ENCODE results near the gene RREB1. TPM values are rescaled to one million over a fixed set of nuclear protein-coding genes. Genes with fewer than 3 reads are reported as not detected.

RREB1 gene
- total and polyA plus RNA-seq, 2 donors, result 9.2 to 13.3 TPM

GRCh38 chr6:7144872-7145584 lies 37.3 kb downstream of the RREB1 start:
- Histone ChIP-seq H3K9me3 (ENCODE audit: control insufficient read depth in 2 of 2, insufficient read depth in 1 of 2, low read length in 1 of 2) (no peaks in the 10 kb centered on the region), H3K36me3 (ENCODE audit: control insufficient read depth in 2 of 2, insufficient read depth in 2 of 2, low read length in 1 of 2) (peaks cover 0 to 5% of the 10 kb centered on the region in 2 donors), H3K4me1 (ENCODE audit: control insufficient read depth in 2 of 2, insufficient read depth in 2 of 2, low read length in 2 of 2) (peaks cover 40 to 58% of the 10 kb centered on the region in 2 donors), H3K27ac (ENCODE audit: low read depth in 1 of 2, low read length in 1 of 2) (peak overlapping the region; percentile 38 to 96), H3K27me3 (ENCODE audit: control insufficient read depth in 2 of 2, insufficient read depth in 1 of 2, low read length in 1 of 2) (no peaks in the 10 kb centered on the region), H3K4me3 (ENCODE audit: low read length in 2 of 2) (no peak overlapping the region)
- DNase-seq (ENCODE audit: low read depth in 6 of 9, low spot score in 9 of 9), result peak in 1 of 9 donors; percentile 56
- 68% methylated on average over 7 of the region's 7 CpGs for WGBS

- peaks cover 38 to 56% of the 10 kb centered on the region in 2 donors for H3K4me1 ChIP-seq (ENCODE audit: control insufficient read depth in 2 of 2, insufficient read depth in 2 of 2, low read length in 2 of 2)
- H3K27ac ChIP-seq (ENCODE audit: low read depth in 1 of 2, low read length in 1 of 2), result peak overlapping the region; percentile 94 to 96
- no peaks in the 10 kb centered on the region for H3K9me3 ChIP-seq (ENCODE audit: control insufficient read depth in 2 of 2, insufficient read depth in 1 of 2, low read length in 1 of 2)
- no peak for DNase-seq (ENCODE audit: low read depth in 6 of 9, low spot score in 9 of 9)
- peaks cover 0 to 5% of the 10 kb centered on the region in 2 donors for H3K36me3 ChIP-seq (ENCODE audit: control insufficient read depth in 2 of 2, insufficient read depth in 2 of 2, low read length in 1 of 2)
- H3K27me3 ChIP-seq (ENCODE audit: control insufficient read depth in 2 of 2, insufficient read depth in 1 of 2, low read length in 1 of 2), result no peaks in the 10 kb centered on the region
- H3K4me3 ChIP-seq (ENCODE audit: low read length in 2 of 2), result no peak overlapping the region
- 80% methylated on average over 3 of the region's 3 CpGs for WGBS
Measured at GRCh38 chr6:7145585-7145884, 37.8 kb downstream of the RREB1 start.

- DNase-seq (ENCODE audit: low read depth in 6 of 9, low spot score in 9 of 9), result peak in 3 of 9 donors; percentile 61 to 84 (median 71)
- H3K4me1 ChIP-seq (ENCODE audit: control insufficient read depth in 2 of 2, insufficient read depth in 2 of 2, low read length in 2 of 2), result peaks cover 36 to 59% of the 10 kb centered on the region in 2 donors
Measured at GRCh38 chr6:7145885-7146828, 38.4 kb downstream of the RREB1 start.

GRCh38 chr6:7147051-7147671 lies 39.4 kb downstream of the RREB1 start:
- 50% methylated on average over 7 of the region's 7 CpGs for WGBS
- Histone ChIP-seq H3K4me3 (ENCODE audit: low read length in 2 of 2) (peak overlapping the region in 1 of 2 donors; percentile 0), H3K27ac (ENCODE audit: low read depth in 1 of 2, low read length in 1 of 2) (peak overlapping the region; percentile 94 to 96), H3K4me1 (ENCODE audit: control insufficient read depth in 2 of 2, insufficient read depth in 2 of 2, low read length in 2 of 2) (peaks cover 31 to 56% of the 10 kb centered on the region in 2 donors), H3K9me3 (ENCODE audit: control insufficient read depth in 2 of 2, insufficient read depth in 1 of 2, low read length in 1 of 2) (no peaks in the 10 kb centered on the region), H3K36me3 (ENCODE audit: control insufficient read depth in 2 of 2, insufficient read depth in 2 of 2, low read length in 1 of 2) (peaks cover 0 to 4% of the 10 kb centered on the region in 2 donors), H3K27me3 (ENCODE audit: control insufficient read depth in 2 of 2, insufficient read depth in 1 of 2, low read length in 1 of 2) (no peaks in the 10 kb centered on the region)
- no peak for DNase-seq (ENCODE audit: low read depth in 6 of 9, low spot score in 9 of 9)

More at GRCh38 chr6:7145885-7146828, 38.4 kb downstream of the RREB1 start:
- peak overlapping the region; percentile 94 to 96 for H3K27ac ChIP-seq (ENCODE audit: low read depth in 1 of 2, low read length in 1 of 2)
- peaks cover 0 to 5% of the 10 kb centered on the region in 2 donors for H3K36me3 ChIP-seq (ENCODE audit: control insufficient read depth in 2 of 2, insufficient read depth in 2 of 2, low read length in 1 of 2)
- 21% methylated on average over 19 of the region's 19 CpGs for WGBS
- peak overlapping the region; percentile 3 to 25 for H3K4me3 ChIP-seq (ENCODE audit: low read length in 2 of 2)
- H3K9me3 ChIP-seq (ENCODE audit: control insufficient read depth in 2 of 2, insufficient read depth in 1 of 2, low read length in 1 of 2), result no peaks in the 10 kb centered on the region
- no peaks in the 10 kb centered on the region for H3K27me3 ChIP-seq (ENCODE audit: control insufficient read depth in 2 of 2, insufficient read depth in 1 of 2, low read length in 1 of 2)

- 94% methylated on average over 5 of the region's 5 CpGs for WGBS
- Histone ChIP-seq H3K4me1 (ENCODE audit: control insufficient read depth in 2 of 2, insufficient read depth in 2 of 2, low read length in 2 of 2) (peaks cover 31 to 49% of the 10 kb centered on the region in 2 donors), H3K36me3 (ENCODE audit: control insufficient read depth in 2 of 2, insufficient read depth in 2 of 2, low read length in 1 of 2) (peaks cover 0 to 5% of the 10 kb centered on the region in 2 donors), H3K9me3 (ENCODE audit: control insufficient read depth in 2 of 2, insufficient read depth in 1 of 2, low read length in 1 of 2) (no peaks in the 10 kb centered on the region), H3K27me3 (ENCODE audit: control insufficient read depth in 2 of 2, insufficient read depth in 1 of 2, low read length in 1 of 2) (no peaks in the 10 kb centered on the region), H3K27ac (ENCODE audit: low read depth in 1 of 2, low read length in 1 of 2) (no peak overlapping the region), H3K4me3 (ENCODE audit: low read length in 2 of 2) (no peak overlapping the region)
- no peak for DNase-seq (ENCODE audit: low read depth in 6 of 9, low spot score in 9 of 9)
Measured at GRCh38 chr6:7148100-7148822, 40.5 kb downstream of the RREB1 start.

- no peaks in the 10 kb centered on the region for H3K27me3 ChIP-seq (ENCODE audit: control insufficient read depth in 2 of 2, insufficient read depth in 1 of 2, low read length in 1 of 2)
- DNase-seq (ENCODE audit: low read depth in 6 of 9, low spot score in 9 of 9), result no peak
- H3K4me3 ChIP-seq (ENCODE audit: low read length in 2 of 2), result no peak overlapping the region
- H3K27ac ChIP-seq (ENCODE audit: low read depth in 1 of 2, low read length in 1 of 2), result no peak overlapping the region
- peaks cover 38 to 55% of the 10 kb centered on the region in 2 donors for H3K4me1 ChIP-seq (ENCODE audit: control insufficient read depth in 2 of 2, insufficient read depth in 2 of 2, low read length in 2 of 2)
- H3K9me3 ChIP-seq (ENCODE audit: control insufficient read depth in 2 of 2, insufficient read depth in 1 of 2, low read length in 1 of 2), result no peaks in the 10 kb centered on the region
- WGBS, result 94% methylated on average over 14 of the region's 14 CpGs
- peaks cover 0 to 5% of the 10 kb centered on the region in 2 donors for H3K36me3 ChIP-seq (ENCODE audit: control insufficient read depth in 2 of 2, insufficient read depth in 2 of 2, low read length in 1 of 2)
Measured at GRCh38 chr6:7150381-7151064, 42.8 kb downstream of the RREB1 start.

- Histone ChIP-seq H3K9me3 (ENCODE audit: control insufficient read depth in 2 of 2, insufficient read depth in 1 of 2, low read length in 1 of 2) (no peaks in the 10 kb centered on the region), H3K36me3 (ENCODE audit: control insufficient read depth in 2 of 2, insufficient read depth in 2 of 2, low read length in 1 of 2) (peaks cover 0 to 5% of the 10 kb centered on the region in 2 donors), H3K27ac (ENCODE audit: low read depth in 1 of 2, low read length in 1 of 2) (no peak overlapping the region), H3K4me1 (ENCODE audit: control insufficient read depth in 2 of 2, insufficient read depth in 2 of 2, low read length in 2 of 2) (peaks cover 38 to 55% of the 10 kb centered on the region in 2 donors), H3K4me3 (ENCODE audit: low read length in 2 of 2) (no peak overlapping the region), H3K27me3 (ENCODE audit: control insufficient read depth in 2 of 2, insufficient read depth in 1 of 2, low read length in 1 of 2) (no peaks in the 10 kb centered on the region)
- WGBS, result 87% methylated on average over 2 of the region's 2 CpGs
- no peak for DNase-seq (ENCODE audit: low read depth in 6 of 9, low spot score in 9 of 9)
Measured at GRCh38 chr6:7151381-7151780, 43.6 kb downstream of the RREB1 start.

- Histone ChIP-seq H3K9me3 (ENCODE audit: control insufficient read depth in 2 of 2, insufficient read depth in 1 of 2, low read length in 1 of 2) (no peaks in the 10 kb centered on the region), H3K27ac (ENCODE audit: low read depth in 1 of 2, low read length in 1 of 2) (peak overlapping the region in 1 of 2 donors; percentile 29), H3K36me3 (ENCODE audit: control insufficient read depth in 2 of 2, insufficient read depth in 2 of 2, low read length in 1 of 2) (peaks cover 1 to 5% of the 10 kb centered on the region in 2 donors), H3K4me3 (ENCODE audit: low read length in 2 of 2) (no peak overlapping the region), H3K27me3 (ENCODE audit: control insufficient read depth in 2 of 2, insufficient read depth in 1 of 2, low read length in 1 of 2) (no peaks in the 10 kb centered on the region), H3K4me1 (ENCODE audit: control insufficient read depth in 2 of 2, insufficient read depth in 2 of 2, low read length in 2 of 2) (peaks cover 33 to 51% of the 10 kb centered on the region in 2 donors)
- no peak for DNase-seq (ENCODE audit: low read depth in 6 of 9, low spot score in 9 of 9)
Measured at GRCh38 chr6:7152462-7152861, 44.7 kb downstream of the RREB1 start.
